GM10266 (cell line): ENCODE data around the gene TXNRD1.

Experiments
- DNase-seq: peaks from one replicate; pipeline ENCODE4 v3.0.0; 2012; ENCODE audit errors: extremely low spot score
- CTCF ChIP-seq: IDR thresholded peaks from 2 replicates; pipeline ENCODE4 v1.5.1; 2012; ENCODE audit warnings: mild to moderate bottlenecking, low read depth; ENCODE audit not compliant: control insufficient read depth, insufficient read depth; ENCODE audit errors: missing control alignments

Gene TXNRD1

DNA sequence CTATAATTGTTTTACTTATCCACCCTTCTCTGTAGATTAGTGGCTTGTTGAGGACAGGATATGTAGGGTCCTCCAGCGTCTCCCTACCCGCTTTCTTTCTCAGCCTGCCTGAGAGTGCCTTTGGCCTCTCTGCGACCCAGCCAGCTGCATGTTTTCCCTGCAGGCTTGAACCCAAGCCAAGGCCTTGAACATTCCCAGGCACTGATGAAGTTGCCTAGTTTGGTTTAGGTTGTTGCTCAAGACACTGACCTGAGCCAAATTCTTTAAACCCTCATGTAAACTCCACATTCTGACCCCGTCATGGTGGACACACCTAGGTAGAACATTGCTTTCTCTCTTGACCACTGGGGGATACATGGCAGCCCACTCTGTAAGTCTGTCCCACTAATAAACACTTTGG, 33.4 kb upstream of the TXNRD1 start:
- DNase-seq: no peak
- no peak for TF ChIP-seq CTCF

- no peak for DNase-seq
- no peak for TF ChIP-seq CTCF
Measured at GRCh38 chr12:104182621-104183378, 32.8 kb upstream of the TXNRD1 start.

DNA sequence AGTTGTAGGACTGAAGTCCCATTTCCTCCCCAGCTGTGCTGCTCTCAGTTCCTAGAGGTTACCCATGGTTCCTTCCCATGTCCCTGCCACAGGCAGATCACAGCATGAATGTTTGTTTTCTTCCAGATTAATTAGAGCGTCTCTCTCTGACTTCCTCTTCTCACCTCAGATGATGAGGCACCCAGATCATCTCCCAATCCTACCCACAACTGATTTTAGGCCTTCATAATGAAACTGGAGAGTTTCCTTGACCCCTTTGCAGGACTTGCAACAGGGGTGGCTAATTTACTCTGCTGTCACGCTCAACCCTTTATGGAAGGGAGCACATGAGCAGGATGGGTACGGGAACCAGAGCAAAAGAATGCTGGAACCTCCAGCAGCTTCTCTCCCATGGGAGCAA, 32.1 kb upstream of the TXNRD1 start:
- no peak for TF ChIP-seq CTCF
- DNase-seq: no peak

GRCh38 chr12:104187446-104188155, 28.0 kb upstream of the TXNRD1 start:
- DNase-seq: no peak

DNA sequence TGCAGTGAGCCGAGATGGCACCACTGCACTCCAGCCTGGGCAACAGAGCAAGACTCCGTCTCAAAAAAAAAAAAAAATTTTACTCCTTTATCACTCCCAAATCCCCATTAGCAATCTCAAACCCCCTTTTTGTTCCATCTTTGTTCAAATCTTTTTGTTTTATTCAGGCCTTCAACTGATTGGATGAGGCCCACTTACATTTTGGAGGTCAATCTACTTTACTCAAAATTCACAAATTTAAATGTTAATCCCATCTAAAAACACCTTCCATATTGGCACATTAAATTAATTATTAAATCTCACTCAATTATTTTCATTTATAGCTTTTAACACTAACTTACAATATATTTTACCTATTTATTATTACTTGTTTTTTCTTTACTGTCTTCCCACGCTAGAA, 27.0 kb upstream of the TXNRD1 start:
- no peak for DNase-seq
- no peak for TF ChIP-seq CTCF

More at GRCh38 chr12:104187446-104188155, 28.0 kb upstream of the TXNRD1 start:
- TF ChIP-seq CTCF: no peak

DNA sequence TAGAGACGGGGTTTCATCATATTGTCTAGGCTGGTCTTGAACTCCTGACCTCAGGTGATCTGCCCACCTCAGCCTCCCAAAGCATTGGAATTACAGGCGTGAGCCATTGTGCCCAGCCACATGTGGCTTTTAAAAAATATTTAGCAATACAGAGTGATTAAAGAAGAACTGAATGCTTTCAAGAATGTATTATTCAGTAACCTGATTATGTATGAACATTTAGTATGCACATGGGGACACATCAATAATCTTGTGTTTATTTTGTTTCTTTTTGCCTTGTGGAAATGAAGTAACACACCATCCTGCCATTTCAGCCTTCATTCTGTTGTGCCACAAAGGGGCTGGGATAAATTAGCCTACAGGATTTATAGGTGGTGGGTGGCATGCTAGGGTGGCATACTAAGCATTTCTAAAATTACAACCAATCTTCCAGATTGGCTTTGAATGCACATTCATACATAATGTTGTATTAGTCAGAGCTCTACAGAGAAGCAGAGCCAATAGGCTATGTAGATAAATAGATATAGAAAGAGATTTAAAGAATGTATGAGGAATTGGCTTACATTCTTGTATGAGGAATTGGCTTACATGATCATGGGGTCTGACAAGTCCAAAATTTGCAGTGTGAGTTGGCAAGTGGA, 25.5 kb upstream of the TXNRD1 start:
- DNase-seq: no peak
- no peak for TF ChIP-seq CTCF
